ENCODE results near the gene FAM174C.
"Not testable (repeated sequence)": the region's sequence is repeated elsewhere in the genome, so short reads cannot be mapped to it uniquely, and the experiment has no call there.

Gene FAM174C

DNA sequence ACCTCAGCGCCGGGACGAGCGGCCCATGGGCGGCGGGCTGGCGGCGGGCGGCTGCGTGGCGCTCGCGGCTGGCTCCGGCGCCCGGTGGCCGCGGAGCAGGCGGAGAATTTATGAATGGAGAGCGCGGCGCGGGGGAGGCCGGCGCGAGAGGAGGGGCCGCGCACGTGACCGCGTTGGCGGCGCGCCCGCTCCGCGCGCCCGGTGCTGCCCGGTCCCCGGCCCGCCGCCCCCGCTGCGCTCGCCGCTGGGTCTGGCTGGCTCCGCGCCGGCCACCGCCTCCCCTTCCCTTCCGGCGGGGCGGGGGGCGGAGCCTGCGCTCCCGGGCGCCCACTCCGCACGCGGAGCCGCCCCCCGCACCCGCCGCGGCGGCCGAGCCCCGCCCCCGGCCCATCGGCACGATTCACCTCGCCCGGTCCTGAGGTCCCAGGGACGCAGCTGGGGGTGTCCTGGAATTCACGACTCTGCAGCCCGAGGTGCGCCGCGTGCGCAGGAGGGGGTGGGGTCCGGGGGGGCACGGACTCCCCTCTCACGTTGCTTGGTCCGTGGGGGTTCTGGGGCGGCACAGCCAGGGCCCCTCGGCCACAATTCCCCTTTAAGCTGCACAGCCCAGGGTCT is 37.5 kb upstream of the FAM174C start, which contains the start of gene CBARP:
Gene CBARP, minus strand, starts transcription at position 252 of the 615 bp plus-strand sequence. CDS start 1,905 bp downstream, outside the sequence.
- no peak for DNase-seq

DNA sequence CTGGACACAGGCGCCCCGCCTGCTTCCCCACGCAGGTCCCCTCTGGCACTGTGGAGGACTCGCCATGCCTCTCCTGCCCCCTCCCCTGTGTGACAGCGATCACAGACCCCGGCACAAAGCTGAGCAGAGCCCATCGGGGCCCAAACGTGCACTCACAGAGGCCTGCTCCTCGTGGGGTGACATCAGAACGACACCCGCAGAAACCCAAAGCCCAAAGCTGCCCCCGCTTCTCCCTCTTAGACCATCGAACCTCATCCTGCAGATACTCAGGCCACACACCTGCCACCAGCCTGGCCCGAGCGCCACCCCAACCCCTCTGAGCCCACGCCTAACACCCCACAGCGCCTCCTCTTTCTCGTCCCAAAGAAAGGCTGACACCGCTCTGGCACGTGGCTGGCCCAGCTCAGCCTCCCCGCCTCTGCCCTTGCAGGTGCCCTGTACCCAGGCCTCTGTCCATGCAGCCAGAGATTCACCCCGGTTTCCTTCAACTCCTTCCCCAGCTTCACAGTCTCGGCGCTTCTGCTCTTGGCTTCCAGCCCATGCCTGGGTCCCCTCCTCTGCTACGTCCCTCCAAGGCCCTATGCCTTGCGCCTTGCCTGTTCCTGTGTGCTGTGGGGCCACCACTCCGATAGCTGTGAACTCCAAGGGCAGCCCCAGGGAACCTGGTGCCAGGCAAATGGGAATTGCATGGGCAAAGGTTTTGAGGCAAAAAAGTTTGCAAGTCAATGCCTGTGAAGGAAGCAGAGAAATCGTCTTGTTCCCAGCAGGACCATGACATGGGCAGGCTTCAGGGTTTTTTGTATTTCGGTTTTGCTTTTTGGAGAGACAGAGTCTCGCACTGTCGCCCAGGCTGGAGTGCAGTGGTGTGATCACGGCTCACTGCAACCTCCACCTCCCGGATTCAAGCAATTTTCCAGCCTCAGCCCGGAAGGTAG is 36.7 kb upstream of the FAM174C start:
- no peak for DNase-seq

DNA sequence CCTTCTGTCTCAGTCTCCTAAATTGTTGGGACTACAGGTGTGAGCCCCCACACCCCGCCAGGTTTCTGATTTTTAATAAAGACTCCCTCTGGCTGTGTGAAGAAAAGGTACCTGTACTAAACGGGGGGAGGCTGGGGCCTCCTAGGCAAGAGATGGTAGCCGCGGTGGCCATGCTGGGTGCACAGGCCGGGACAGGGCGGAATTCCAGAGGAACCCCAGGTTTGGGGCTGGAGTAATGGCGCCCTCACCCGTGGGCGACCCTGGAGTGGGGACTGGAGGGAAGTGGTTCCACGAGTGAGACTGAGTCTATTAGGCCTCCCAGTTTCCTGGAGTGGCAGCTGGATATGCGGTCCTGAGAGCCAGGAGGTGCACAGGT is 35.9 kb upstream of the FAM174C start:
- no peak for DNase-seq

DNA sequence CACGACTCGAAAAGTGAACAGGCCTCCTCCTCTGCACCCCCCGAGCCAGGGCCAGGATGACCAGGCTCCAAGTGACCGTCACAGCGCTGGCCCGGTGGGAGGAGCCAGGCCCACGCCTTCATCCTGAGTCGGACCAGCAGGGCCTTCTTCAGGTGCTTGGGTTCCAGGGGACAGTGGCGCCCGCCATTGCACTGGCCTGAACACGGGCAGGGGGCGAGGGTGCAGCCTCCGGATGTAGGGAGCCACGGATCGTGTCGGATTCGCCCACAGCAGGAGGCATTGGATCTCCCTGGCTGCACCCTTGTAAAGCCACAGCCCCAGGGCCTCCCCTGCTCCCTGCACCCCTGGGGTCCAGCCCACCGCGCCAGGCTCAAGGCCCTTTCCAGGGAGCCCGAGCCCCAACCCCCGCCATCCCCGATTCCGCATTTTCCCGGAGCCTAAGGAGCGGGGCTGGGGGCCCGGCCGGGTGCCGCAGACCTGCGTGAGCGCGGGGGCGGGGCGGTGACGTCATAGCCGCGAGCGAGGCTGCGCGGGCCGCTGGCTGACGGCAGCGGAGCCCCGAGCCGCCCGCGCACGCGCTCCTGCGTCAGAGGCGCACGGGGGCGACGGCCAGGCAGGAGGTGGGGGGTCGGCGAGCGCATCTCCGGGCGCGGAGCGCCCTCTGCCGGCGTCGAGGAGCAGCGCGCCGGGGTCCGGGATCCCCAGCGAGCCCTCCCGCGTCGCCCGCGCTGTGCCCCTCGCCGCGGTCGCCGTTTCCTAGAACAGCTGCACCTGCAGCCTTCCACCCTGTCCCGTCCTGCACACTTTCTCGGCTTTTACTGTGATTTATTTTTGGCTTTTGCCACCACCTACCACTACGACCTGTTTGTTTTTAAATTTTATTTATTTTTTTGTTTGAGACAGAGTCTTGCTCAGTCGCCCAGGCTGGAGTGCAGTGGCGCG is 35.3 kb upstream of the FAM174C start:
- peak; percentile 61 to 79 for DNase-seq

DNA sequence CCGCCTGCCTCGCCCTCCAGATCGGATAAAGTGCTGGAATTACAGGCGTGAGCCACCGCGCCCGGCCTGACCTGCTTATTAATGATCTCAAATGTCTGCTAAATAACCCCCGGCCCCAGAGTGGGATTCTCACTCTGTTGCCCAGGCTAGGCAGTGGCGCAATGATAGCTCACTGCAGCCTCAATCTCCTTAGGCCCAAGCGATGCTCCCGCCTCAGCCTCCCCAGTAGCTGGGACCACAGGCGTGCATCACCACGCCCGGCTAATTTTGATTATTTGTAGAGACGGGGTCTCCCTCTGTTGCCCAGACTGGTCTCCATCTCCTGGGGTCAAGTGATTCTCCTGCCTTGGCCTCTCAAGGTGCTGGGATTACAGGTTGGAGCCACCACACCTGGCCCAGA is 34.4 kb upstream of the FAM174C start:
- no peak for DNase-seq

DNA sequence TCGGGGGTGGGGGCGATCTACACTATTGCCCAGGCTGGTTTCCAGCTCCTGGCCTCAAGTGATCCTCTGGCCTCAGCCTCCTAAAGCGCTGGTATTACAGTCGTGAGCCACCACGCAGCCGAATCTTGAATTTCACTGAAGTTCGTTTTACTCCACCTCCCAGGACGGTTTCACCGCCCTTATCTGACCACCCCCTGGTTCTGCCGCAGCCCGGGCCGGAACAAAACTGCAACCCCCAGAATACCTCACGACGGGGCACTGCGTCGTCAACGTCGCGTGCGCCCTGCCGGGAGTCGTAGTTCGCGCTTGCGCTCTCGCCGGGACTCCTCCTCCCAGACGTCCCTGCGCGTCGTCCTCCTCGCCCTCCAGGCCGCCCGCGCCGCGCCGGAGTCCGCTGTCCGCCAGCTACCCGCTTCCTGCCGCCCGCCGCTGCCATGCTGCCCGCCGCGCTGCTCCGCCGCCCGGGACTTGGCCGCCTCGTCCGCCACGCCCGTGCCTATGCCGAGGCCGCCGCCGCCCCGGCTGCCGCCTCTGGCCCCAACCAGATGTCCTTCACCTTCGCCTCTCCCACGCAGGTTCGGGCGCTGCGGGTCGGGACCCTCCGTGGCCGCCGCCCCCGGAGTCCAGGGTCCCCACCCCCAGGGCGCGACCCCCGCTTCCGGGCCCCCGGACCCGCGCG is 33.8 kb upstream of the FAM174C start, which contains the start of gene ATP5F1D:
Gene ATP5F1D, plus strand, starts transcription at position 335 of the 679 bp plus-strand sequence. Its CDS starts 100 bp downstream, at position 435.
- peak; percentile 84 to 90 for DNase-seq

DNA sequence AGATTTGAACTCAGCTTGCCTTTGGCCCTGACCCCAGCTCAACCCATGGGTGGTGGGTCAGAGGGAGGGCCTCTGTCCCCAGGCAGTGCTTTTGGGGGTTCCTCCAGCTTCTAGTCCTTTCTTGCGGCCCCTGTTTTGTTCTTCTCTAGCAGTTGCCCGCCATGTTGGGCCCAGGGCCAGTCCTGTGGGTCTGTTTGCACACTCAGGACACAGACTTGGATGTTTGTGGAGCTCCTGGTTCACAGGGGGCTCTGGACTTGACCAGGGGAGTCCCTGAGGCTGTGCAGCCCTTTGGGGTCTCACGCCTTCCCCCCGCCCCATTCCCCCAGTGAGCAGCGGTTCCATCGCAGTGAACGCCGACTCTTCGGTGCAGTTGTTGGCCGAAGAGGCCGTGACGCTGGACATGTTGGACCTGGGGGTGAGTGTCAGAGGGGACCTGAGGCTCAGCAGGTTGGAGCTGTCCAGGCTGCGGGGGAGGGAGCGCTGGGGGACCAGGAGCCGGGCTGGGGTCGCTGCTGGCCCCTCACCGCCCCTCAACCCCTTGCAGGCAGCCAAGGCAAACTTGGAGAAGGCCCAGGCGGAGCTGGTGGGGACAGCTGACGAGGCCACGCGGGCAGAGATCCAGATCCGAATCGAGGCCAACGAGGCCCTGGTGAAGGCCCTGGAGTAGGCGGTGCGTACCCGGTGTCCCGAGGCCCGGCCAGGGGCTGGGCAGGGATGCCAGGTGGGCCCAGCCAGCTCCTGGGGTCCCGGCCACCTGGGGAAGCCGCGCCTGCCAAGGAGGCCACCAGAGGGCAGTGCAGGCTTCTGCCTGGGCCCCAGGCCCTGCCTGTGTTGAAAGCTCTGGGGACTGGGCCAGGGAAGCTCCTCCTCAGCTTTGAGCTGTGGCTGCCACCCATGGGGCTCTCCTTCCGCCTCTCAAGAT is 31.3 kb upstream of the FAM174C start:
- DNase-seq, result peak; percentile 64 to 70

DNA sequence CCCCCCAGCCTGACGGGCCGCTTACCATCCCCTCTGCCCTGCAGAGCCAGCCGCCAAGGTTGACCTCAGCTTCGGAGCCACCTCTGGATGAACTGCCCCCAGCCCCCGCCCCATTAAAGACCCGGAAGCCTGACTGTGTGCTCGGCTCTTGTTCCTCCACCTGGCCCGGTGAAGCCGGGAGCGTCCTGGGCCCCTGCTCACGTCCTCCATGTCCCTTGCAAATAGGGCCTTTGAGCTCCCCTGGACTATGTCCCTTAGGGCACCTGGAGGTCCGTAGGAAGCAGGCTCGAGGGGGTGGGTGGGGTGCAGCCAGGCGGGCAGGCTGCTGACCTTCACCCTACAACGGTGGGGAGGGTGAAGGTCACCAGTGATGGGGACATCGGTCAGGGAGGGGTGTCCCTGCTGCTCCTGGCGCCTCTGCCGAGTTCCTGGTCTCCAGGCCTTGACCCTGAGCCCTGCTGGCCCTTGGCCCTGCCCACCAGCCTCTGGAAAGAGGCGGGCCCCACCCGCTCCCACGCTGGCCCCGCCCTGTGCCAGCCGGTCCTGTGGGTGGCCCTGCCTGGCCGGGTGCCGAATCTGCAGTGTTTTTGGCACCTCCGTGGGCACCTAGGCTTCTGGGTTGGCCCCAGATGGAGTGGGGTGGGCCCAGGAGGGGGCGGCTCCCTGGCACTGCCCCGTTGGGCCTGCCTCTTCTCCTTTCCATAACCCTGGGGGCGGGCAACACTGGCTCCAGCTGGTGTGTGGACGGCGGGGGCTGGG is 30.5 kb upstream of the FAM174C start:
- peak in 1 of 2 experiments; percentile 28 for DNase-seq

DNA sequence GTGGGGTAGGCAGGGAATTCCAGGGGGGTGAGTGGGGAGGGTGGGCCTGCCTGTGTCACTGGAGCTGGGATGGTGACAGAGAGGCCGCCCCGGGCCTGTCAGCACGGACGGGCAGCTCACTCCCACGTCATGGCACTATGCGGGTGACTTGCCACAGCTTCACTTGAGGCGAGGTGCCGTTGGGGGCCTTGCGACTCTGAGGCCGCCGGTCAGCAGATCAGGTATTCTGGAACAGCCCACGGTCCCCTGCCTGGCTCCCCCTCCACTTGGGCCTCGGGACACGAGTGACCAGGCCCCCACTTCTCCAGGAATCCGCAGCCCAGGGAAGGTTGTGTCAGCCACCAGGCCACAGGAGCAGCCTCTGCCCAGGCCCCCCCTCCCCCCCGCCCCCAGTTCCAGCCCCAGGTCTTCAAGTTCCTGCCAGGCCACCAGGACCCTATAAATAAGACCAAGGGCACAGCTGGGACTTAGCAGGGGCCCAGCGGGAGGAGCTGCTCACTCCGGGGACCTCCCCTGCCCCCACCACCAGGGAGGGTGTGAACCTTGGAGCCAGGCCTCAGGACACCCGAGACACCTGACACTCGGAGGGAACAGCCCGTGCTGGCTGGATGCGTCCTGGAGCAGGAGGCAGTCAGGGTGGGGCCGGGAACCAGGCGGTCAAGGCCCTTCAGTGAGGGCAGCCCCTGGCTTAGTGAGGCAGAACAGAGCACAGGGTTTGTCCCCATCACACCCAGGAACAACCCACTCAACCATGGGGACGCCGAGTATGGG is 29.7 kb upstream of the FAM174C start:
- DNase-seq, result no peak

DNA sequence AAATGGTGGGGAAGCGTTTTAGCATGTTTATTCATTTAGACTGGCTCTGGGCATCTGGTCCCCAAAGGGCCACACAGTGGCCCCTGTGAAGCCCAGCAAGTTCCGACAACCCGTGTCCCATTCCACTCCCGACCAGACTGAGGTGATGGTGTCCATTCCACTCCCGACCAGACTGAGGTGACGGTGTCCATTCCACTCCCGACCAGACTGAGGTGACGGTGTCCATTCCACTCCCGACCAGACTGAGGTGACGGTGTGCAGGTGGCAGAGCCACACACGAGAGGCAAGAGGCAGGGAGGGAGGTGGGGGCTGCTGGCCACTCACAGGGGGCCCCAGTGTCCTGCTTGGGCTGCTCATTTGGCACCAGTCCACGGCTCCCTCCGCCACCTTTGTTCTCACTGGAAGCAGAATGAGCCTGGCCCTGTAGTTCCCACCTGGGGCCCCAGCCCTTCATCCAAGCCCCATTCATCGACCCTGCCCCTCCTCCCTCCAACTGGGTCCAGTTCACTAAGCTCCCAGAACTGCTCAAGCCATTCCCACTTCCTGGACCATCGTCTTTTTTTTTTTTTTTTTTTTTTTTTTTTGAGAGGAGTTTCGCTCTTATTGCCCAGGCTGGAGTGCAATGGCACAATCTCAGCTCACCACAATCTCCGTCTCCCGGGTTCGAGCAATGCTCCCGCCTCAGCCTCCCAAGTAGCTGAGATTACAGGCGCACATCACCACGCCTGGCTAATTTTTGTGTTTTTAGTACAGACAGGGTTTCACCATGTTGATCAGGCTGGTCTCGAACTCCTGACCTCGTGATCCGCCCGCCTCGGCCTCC is 28.9 kb upstream of the FAM174C start:
- not testable (repeated sequence) for DNase-seq

DNA sequence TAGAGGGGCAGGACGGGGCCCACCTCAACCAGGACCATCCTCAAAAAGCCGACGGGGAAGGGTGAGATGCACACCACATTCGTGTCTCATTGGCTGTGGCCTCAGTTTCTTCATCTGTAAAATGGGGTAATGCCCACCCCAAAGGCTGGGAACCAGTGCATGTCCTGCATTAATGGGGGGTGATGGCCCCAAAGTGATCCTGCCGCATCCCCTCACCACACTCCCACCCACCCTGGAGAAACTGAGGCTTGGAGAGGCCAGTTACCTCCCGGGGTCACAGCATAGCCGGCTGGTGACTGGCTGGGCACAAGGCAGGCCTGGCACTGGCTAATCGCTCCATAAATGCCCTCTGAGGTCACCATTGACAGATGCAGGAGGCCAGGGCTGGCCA is 27.6 kb upstream of the FAM174C start:
- DNase-seq, result no peak

DNA sequence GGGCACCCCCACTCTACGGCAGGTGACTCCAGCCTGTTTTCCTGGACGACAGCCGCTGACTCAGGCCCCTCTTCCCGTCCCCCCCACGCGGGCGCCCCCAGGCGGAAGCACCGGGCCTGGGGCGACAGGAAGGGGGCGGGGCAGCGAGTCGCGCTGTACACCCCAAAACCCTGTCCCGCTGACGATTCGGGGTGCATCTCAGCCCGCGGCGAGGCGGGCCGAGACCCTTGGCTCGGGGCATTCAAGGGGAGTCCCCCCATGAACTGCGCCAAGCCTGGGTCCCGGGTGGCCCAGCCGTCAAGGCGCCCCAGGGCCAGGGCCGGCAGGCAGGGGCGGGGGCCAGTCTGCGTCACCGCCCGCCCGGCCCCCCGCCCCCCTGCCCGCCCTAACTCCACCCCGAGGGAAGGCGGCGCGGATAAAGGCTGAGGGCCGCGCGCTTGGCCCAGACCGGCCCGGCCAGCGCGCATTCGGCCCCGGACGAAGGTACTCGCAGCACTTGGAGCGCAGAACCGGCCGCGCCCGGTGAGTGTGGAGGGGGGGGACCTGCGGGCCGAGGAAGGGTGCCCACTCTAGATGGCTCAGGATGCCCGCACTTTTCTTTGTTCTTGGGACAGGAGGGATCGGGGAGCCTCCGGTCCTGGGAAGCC is 27.1 kb upstream of the FAM174C start, which contains the start of gene MIDN:
Gene MIDN, plus strand, starts transcription at position 445 of the 647 bp plus-strand sequence. CDS start 1,714 bp downstream, outside the sequence.
- DNase-seq, result peak; percentile 65 to 90

DNA sequence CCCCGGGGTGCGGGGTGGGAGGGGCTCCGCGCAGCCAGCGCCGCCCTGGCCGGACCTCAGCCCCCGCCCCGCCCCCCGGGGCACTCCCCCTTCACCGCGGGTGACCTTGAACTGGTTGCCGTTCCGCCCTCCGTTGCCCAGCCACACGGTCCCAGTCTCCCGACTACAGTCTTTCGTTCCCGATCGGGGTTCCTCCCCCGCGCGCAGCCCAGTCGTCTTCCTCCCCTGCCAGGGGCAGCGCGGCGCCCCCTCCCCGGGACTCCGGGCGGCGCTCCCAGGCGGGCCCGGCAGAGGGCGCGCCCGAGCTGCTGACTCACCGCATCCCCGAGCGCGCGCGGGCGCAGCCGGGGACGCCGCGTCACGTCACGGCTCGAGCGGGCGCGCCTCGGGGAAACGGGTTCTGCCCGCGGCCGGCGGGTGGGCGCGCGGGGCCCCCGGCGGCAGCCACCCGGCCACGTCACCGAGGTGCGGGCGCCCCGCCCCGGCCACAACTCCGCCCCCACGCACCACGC is 26.5 kb upstream of the FAM174C start:
- peak; percentile 55 to 90 for DNase-seq

DNA sequence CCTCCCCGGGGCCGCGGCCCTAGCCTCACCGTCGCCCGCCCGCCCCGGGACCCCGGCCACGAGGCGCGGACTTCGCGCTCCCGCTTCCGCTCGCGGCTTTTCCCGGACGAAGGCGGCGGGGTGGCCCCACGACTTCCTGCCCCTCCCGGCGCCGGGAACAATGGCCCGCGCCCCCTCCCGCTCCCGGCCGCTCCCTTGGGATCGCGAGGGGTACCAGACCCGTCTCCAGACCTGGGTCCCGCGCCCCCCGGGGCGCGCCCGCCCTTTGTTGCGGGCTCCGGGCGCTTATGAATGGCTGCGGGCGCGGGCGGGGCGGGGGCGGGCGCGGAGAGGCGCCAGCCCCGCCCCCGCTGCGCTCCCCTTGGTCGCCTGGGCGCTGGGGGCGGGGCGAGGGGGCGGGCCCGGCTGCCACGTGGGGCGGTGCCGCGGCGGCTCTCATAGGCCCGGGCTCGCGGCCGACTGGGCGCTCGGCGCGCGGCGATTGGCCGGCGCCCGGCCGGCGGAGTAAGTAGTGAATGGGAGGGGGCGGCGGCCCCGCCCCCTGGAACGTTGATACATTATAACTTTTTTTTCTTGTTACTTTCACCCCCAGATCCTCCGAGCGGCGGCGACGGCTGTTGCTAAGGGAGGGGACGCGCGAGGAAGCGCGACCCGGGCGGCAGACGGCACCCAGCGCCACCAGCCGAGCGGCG is 25.9 kb upstream of the FAM174C start:
- peak; percentile 77 to 94 for DNase-seq

DNA sequence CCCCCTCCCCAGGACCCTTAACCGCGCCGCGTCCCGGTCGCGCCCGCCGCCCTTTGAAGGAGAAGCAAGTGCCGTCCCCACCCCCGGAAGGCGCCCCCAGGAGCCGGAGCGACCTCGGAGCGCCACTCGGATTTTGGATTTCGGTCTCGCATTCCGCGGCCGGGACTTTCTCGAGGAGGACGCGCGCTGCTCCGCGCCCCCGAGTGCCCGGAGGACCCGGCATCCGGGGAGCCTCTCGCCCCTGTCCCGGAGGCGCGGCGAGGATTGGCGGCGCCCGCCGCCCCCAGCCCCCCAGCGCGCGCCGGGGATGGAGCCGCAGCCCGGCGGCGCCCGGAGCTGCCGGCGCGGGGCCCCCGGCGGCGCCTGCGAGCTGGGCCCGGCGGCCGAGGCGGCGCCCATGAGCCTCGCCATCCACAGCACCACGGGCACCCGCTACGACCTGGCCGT is 25.3 kb upstream of the FAM174C start:
- no peak for DNase-seq

DNA sequence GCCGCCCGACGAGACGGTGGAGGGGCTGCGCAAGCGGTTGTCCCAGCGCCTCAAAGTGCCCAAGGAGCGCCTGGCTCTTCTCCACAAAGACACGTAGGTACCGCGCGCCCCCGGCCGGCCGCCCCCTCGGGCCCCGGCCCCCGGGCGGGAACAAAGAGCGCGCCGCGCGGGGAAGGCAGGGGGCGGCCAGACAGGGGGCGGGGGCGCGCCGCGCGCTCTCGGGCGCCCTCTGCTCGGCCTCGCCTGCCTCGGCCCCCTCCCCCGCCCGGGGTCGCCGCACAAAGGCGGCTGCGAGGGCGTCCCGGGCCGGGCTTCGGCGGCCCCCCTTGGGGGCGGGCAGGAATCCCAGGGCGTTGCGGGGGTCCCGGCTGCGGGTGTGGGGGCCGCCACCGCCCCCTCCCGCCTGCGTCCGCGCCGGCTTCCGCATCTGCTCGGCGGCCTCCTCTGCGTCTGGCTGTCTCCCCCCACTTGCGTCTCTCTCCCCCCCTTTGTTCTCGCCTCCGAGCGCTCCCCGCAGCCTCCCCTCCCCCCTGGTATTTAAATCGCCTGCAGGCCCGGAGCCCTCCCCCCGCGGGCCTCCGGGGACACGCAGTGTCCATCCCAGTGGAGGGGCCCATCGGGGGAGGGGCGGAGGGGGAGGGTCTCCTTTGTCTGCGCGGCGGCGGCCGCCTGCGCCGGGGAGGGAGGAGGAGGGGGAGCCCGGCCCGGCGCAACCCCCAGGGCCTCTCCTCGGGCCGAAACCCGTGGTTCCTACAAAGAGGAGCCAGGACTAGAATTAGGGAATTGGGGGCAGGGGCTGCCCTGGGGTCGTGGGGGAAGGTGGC is 24.7 kb upstream of the FAM174C start:
- peak in 1 of 2 experiments; percentile 33 for DNase-seq

Data from SW 1271 (cell line).